Nephron (organoid): ENCODE results near the gene TIMM50.

Source experiments
- H3K27ac Mint-ChIP-seq, 3 experiments: 2 replicates each; pipeline ENCODE4 v1.8.0; 2020; ENCODE audit warnings: mixed read lengths in 3 of 3, mild to moderate bottlenecking in 2 of 3, moderate library complexity in 1 of 3
- H3K27me3 Mint-ChIP-seq: 2 replicates; pipeline ENCODE4 v1.8.0; 2021; ENCODE audit warnings: low read depth, mild to moderate bottlenecking, moderate library complexity, mixed read lengths
- H3K36me3 Mint-ChIP-seq: 2 replicates; pipeline ENCODE4 v1.8.0; 2020; ENCODE audit warnings: low read depth, mixed read lengths
- H3K4me1 Mint-ChIP-seq: 2 replicates; pipeline ENCODE4 v1.8.0; 2020; ENCODE audit warnings: mixed read lengths
- H3K4me3 Mint-ChIP-seq, 3 experiments: 2 replicates each; pipeline ENCODE4 v1.8.0; 2020; ENCODE audit warnings: mild to moderate bottlenecking in 3 of 3, mixed read lengths in 3 of 3, moderate library complexity in 2 of 3
- H3K9me3 Mint-ChIP-seq: 2 replicates; pipeline ENCODE4 v1.8.0; 2020; ENCODE audit warnings: mixed read lengths
- TF ChIP-seq, protein P1 (sequence below), 3 experiments: fragments of 200-600 bp; sonication (generic); IDR thresholded peaks; one replicate each; pipeline ENCODE4 v1.5.0; 2021; ENCODE audit warnings: antibody characterized with exemption in 3 of 3; ENCODE audit not compliant: unreplicated experiment in 3 of 3

TIMM50 gene

DNA sequence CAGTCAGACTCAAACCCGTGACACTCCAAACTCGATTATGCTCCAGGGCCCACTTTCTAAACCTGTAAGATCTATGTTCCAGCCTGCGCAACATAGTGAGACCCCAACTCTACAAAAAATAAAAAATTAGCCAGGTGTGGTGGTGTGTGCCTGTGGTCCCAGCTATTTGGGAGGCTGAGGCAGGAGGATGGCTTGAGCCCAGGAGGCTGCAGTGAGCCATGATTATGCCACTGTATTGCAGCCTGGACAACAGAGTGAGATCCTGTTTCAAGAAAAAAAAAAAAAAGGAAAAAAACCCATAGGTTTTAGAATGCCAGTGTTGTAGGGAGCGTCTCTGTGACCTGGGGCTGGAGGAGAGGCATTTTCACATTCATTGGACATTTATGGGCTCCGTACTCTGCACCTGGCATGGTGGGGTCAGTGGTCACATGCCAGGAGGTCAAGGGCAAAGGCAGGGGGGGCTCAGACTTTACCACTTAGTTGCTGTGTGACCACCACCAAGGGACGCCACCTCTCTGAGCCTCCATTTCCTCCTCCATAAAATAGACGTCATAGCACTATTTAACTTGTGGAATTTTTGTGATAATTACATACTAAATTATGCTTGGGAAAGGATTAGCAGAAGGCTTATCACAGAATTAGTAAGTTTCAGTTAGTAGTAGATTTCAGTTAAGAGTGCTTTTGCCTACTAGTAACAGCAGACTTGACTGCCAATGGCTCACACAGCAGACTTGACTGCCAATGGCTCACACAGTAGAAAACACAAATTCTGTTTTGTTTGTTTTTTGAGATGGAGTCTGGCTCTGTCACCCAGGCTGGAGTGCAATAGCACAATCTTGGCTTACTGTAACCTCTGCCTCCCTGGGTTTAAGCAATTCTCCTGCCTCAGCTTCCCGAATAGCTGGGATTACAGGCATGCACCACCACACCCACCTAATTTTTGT is 40.2 kb downstream of the TIMM50 start:
- Mint-ChIP-seq H3K27me3 (peaks cover 32% of the 10 kb centered on the region), H3K9me3 (no peaks in the 10 kb centered on the region)
- TF ChIP-seq, protein P1, sequence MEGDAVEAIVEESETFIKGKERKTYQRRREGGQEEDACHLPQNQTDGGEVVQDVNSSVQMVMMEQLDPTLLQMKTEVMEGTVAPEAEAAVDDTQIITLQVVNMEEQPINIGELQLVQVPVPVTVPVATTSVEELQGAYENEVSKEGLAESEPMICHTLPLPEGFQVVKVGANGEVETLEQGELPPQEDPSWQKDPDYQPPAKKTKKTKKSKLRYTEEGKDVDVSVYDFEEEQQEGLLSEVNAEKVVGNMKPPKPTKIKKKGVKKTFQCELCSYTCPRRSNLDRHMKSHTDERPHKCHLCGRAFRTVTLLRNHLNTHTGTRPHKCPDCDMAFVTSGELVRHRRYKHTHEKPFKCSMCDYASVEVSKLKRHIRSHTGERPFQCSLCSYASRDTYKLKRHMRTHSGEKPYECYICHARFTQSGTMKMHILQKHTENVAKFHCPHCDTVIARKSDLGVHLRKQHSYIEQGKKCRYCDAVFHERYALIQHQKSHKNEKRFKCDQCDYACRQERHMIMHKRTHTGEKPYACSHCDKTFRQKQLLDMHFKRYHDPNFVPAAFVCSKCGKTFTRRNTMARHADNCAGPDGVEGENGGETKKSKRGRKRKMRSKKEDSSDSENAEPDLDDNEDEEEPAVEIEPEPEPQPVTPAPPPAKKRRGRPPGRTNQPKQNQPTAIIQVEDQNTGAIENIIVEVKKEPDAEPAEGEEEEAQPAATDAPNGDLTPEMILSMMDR (IDR thresholded peaks at IDR 0.05; ENCODE audit: unreplicated experiment in 3 of 3): no peak

DNA sequence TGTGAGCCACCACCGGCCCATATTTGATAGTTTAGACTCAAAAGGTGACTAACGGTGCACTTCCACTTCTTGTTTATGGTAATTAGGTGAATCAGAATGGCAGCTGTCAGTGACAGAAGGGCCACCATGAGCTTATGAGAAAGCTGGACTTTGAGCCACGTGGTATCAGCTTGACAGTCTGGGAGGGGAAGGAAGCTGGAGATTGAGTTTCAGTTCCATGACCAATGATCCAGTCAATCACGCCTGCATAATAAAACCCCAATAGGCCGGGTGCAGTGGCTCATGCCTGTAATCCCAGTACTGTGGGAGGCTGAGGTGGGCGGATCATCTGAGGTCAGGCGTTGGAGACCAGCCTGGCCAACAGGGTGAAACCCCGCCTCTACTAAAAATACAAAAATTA is 43.9 kb downstream of the TIMM50 start:
- TF ChIP-seq, protein P1 (IDR thresholded peaks at IDR 0.05; ENCODE audit: unreplicated experiment in 3 of 3): no peak
- Mint-ChIP-seq H3K9me3 (no peaks in the 10 kb centered on the region), H3K4me3 (no peak overlapping the region), H3K27me3 (no peaks in the 10 kb centered on the region), H3K4me1 (no peaks in the 10 kb centered on the region), H3K27ac (no peak overlapping the region), H3K36me3 (peaks cover 9% of the 10 kb centered on the region)

More for the DNA sequence above, 40.2 kb downstream of the TIMM50 start:
- Mint-ChIP-seq H3K36me3 (peaks cover 4% of the 10 kb centered on the region), H3K27ac (peak overlapping the region in 2 of 3 experiments; percentile 96 to 97), H3K4me3 (no peak overlapping the region), H3K4me1 (no peaks in the 10 kb centered on the region)

- H3K4me1 Mint-ChIP-seq: no peaks in the 10 kb centered on the region
These were observed 44.6 kb downstream of the TIMM50 start for GRCh38 chr19:39525205-39525604.

GRCh38 chr19:39531834-39532232 is 51.2 kb downstream of the TIMM50 start:
- H3K36me3 Mint-ChIP-seq: peaks cover 10% of the 10 kb centered on the region
- H3K4me1 Mint-ChIP-seq: peaks cover 12% of the 10 kb centered on the region
- peak overlapping the region; percentile 96 to 98 (median 97) for H3K4me3 Mint-ChIP-seq
- H3K27ac Mint-ChIP-seq: peak overlapping the region; percentile 63 to 94 (median 83)
- H3K9me3 Mint-ChIP-seq: no peaks in the 10 kb centered on the region
- TF ChIP-seq, protein P1 (IDR thresholded peaks at IDR 0.05; ENCODE audit: unreplicated experiment in 3 of 3): no peak
- H3K27me3 Mint-ChIP-seq: no peaks in the 10 kb centered on the region

More at GRCh38 chr19:39525205-39525604, 44.6 kb downstream of the TIMM50 start:
- no peaks in the 10 kb centered on the region for H3K27me3 Mint-ChIP-seq
- no peak overlapping the region for H3K27ac Mint-ChIP-seq
- H3K4me3 Mint-ChIP-seq: no peak overlapping the region
- peaks cover 9% of the 10 kb centered on the region for H3K36me3 Mint-ChIP-seq
- no peaks in the 10 kb centered on the region for H3K9me3 Mint-ChIP-seq
- TF ChIP-seq, protein P1 (IDR thresholded peaks at IDR 0.05; ENCODE audit: unreplicated experiment in 3 of 3): no peak

GRCh38 chr19:39532233-39533002 is 51.8 kb downstream of the TIMM50 start, which contains the start of gene EID2B:
Gene EID2B, minus strand, starts transcription at chr19:39532852. Its CDS starts 50 bp downstream, at chr19:39532802.
- Mint-ChIP-seq H3K27me3 (no peaks in the 10 kb centered on the region), H3K9me3 (no peaks in the 10 kb centered on the region), H3K36me3 (peaks cover 11% of the 10 kb centered on the region), H3K27ac (peak within 1 kb of the TSS; percentile 63 to 96 (median 94)), H3K4me3 (peak within 1 kb of the TSS; percentile 96 to 98 (median 97)), H3K4me1 (peaks cover 12% of the 10 kb centered on the region)
- TF ChIP-seq, protein P1 (IDR thresholded peaks at IDR 0.05; ENCODE audit: unreplicated experiment in 3 of 3): peak; percentile 96 to 99 (median 98)
